ENCODE results near the gene SSC5D.
"Not testable (repeated sequence)": the region's sequence is repeated elsewhere in the genome, so short reads cannot be mapped to it uniquely, and the experiment has no call there.

SSC5D gene

DNA sequence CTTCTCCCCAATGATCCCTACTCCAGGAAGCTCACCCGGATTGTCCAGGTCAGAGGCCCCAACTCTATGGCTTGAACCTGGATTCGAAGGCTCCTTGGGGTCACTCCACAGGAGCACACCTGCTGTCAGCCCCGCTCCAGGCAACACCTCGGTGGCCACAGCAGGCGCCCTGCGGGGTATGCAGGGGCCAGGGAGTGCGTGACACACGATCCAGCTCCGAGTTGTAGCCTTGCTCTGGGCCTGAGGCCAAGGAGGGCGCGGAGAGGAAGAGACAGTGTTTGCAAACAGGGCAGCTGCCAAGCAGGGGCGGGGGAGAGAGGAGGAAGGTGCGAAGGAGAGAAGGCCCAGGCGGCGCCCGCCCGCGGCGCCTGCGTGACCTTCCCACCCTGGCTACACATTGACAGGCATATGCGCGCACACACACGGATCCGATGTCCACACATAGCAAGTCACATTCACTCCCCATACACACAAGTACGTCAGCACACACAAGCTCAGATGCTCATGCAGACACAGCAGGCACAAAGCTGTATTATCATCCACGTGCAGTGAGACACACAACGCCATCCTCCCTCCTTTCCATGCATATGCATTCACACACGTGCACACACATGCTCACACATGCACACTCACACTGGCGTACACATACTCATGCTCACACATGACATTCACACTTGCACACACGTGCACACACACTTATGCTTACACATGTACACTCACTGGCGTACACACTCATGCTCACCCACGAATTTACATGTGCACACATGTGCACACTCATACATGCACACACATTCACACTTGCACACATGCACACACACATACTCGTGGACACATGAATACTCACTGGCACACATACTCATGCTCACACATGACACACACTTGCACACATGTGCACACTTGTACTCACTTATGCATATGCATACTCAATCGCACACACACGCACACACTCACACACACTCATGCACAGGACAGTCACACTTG lies 38.3 kb downstream of the SSC5D start:
- Histone ChIP-seq H3K4me1 (ENCODE audit: control insufficient read depth, insufficient read depth, low read length) (peaks cover 23% of the 10 kb centered on the region), H3K36me3 (ENCODE audit: control insufficient read depth, insufficient read depth, low read length) (no peaks in the 10 kb centered on the region), H3K27me3 (ENCODE audit: control insufficient read depth, insufficient read depth, low read length) (peaks cover 2% of the 10 kb centered on the region; the same call in 1 of the 2 replicates), H3K27ac (ENCODE audit: low read depth, low read length) (no peak overlapping the region), H3K9me3 (ENCODE audit: control insufficient read depth, insufficient read depth, low read depth, low read length) (no peaks in the 10 kb centered on the region; the same call in 1 of the 2 replicates), H3K4me3 (ENCODE audit: low read depth, low read length) (no peak overlapping the region), H3K9ac (ENCODE audit: low read length) (no peak overlapping the region)

DNA sequence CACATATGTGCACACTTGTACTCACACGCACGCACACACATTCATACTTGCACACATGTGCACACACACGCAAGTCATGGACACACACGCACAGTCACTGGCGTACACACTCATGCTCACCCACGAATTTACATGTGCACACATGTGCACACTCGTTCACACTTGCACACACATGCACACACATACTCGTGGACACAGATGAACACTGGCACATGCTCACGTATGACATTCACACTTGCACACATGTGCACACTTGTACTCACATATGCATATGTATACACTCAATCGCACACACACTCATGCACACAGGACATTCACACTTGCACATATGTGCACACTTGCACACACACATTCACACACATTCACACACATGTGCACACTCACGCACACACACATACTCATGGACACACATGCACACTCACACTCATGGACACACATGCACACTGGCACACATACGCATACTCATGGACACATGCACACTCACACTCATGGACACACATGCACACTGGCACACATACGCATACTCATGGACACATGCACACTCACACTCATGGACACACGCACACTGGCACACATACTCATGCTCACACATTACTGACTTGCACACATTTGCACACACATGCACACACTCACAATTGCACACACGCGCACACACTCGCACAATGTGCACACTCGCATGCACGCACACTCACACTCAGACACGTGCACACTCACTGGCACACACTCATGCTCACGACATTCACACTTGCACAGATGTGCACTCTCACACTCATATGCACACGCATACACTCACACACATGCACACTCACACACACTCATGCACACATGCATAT lies 39.2 kb downstream of the SSC5D start:
- Histone ChIP-seq H3K9me3 (ENCODE audit: control insufficient read depth, insufficient read depth, low read depth, low read length) (no peaks in the 10 kb centered on the region; the same call in 1 of the 2 replicates), H3K27ac (ENCODE audit: low read depth, low read length) (no peak overlapping the region), H3K36me3 (ENCODE audit: control insufficient read depth, insufficient read depth, low read length) (no peaks in the 10 kb centered on the region), H3K27me3 (ENCODE audit: control insufficient read depth, insufficient read depth, low read length) (peaks cover 2% of the 10 kb centered on the region; the same call in 1 of the 2 replicates), H3K4me1 (ENCODE audit: control insufficient read depth, insufficient read depth, low read length) (peaks cover 23% of the 10 kb centered on the region), H3K9ac (ENCODE audit: low read length) (no peak overlapping the region), H3K4me3 (ENCODE audit: low read depth, low read length) (no peak overlapping the region)

DNA sequence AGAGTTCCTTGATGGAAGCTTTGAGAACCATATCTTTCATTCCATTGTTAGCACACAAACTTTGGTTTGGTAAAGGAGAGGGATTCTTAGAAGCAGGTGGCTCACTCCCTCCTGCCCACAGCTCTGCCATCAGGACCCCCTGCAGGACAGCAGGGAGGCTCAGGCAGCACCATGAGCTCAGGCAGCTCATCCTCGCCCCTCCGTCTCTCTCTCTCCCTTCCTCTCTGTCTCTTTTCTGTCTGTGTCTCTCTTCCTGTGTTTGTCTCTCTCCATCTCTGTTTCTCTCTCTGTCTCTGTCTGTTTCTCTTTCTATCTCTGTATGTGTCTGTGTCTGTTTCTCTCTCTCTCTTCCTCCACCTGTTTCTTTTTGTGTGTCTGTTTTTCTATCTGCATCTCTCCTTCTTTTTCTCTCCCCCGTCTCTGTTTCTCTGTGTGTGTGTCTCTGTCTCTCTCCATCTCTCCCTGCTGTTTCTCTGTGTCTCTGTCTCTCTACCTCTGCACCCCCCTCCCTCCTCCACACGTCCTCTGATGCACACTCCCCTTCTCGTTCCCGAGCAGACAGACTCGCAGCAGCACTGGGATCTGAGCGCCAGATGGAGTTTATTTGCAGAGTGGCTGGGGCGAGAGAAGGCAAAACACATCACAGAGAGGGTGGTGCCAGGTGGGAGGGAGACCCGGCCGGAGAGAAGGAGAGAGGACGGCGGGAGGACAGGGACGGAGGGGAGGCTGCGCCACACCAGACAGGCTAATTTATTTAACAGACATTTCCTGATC lies 40.0 kb downstream of the SSC5D start:
- no peaks in the 10 kb centered on the region; the same call in 1 of the 2 replicates for H3K9me3 ChIP-seq (ENCODE audit: control insufficient read depth, insufficient read depth, low read depth, low read length)
- H3K4me3 ChIP-seq (ENCODE audit: low read depth, low read length) = peak overlapping the region; percentile 25; the same call in 1 of the 2 replicates
- H3K36me3 ChIP-seq (ENCODE audit: control insufficient read depth, insufficient read depth, low read length) = no peaks in the 10 kb centered on the region
- H3K9ac ChIP-seq (ENCODE audit: low read length) = peak overlapping the region; percentile 19
- peaks cover 23% of the 10 kb centered on the region for H3K4me1 ChIP-seq (ENCODE audit: control insufficient read depth, insufficient read depth, low read length)
- peaks cover 2% of the 10 kb centered on the region; the same call in 1 of the 2 replicates for H3K27me3 ChIP-seq (ENCODE audit: control insufficient read depth, insufficient read depth, low read length)
- H3K27ac ChIP-seq (ENCODE audit: low read depth, low read length) = no peak overlapping the region

DNA sequence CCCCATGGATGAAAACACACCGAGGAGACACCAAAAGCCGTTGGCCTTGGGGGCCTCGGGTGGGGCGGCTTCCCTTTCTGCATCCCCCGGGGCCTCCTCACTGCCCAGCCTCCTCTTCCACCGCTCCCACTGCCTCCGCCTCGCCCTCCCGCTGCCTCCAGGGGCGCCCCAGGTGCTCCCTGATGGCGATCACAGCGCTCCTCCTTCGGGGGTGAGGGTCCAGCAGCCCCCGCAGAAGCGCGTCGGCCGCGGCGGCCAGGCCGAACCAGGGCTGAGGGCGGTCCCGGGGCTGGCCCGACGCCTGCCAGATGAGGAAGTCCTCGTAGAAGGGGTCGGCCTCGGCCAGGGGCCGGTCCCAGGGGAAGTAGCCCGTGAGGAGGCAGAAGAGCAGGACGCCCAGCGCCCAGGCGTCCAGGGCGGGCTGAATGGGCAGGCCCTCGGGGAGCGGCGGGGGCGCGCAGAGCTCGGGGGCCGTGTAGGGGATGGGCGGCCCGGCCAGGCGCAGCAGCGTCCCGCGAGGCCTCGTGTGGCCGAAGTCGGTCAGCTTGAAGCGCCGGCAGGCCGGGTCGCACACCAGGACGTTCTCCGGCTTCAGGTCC lies 41.5 kb downstream of the SSC5D start:
- no peak overlapping the region for H3K9ac ChIP-seq (ENCODE audit: low read length)
- no peak overlapping the region for H3K27ac ChIP-seq (ENCODE audit: low read depth, low read length)
- no peak overlapping the region for H3K4me3 ChIP-seq (ENCODE audit: low read depth, low read length)

DNA sequence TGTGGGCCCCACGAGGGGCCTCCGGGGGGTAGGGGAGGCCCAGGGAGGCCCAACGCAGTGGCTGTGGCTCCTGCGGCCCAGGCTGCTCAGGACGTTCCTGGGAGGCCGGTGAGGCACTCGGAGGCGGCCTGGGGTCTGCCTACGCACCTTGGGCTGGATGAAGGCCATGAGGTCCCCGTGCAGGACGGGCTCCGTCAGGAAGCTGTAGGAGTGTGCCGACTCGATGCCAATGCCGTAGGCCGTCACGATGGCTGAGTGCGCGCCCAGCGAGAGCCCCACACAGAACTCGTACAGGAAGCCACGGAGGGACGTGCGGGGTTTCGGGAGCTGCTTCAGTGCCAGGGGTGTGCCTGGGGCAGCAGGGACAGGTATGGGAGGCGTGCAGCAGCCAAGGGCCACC lies 42.8 kb downstream of the SSC5D start:
- Histone ChIP-seq H3K9ac (ENCODE audit: low read length) (no peak overlapping the region), H3K27me3 (ENCODE audit: control insufficient read depth, insufficient read depth, low read length) (no peaks in the 10 kb centered on the region; the same call in 1 of the 2 replicates), H3K9me3 (ENCODE audit: control insufficient read depth, insufficient read depth, low read depth, low read length) (no peaks in the 10 kb centered on the region; the same call in 1 of the 2 replicates), H3K4me3 (ENCODE audit: low read depth, low read length) (no peak overlapping the region), H3K27ac (ENCODE audit: low read depth, low read length) (no peak overlapping the region), H3K4me1 (ENCODE audit: control insufficient read depth, insufficient read depth, low read length) (peaks cover 19% of the 10 kb centered on the region), H3K36me3 (ENCODE audit: control insufficient read depth, insufficient read depth, low read length) (no peaks in the 10 kb centered on the region)

More for the DNA sequence above, 41.5 kb downstream of the SSC5D start:
- Histone ChIP-seq H3K4me1 (ENCODE audit: control insufficient read depth, insufficient read depth, low read length) (peaks cover 23% of the 10 kb centered on the region), H3K9me3 (ENCODE audit: control insufficient read depth, insufficient read depth, low read depth, low read length) (no peaks in the 10 kb centered on the region; the same call in 1 of the 2 replicates), H3K27me3 (ENCODE audit: control insufficient read depth, insufficient read depth, low read length) (no peaks in the 10 kb centered on the region; the same call in 1 of the 2 replicates), H3K36me3 (ENCODE audit: control insufficient read depth, insufficient read depth, low read length) (no peaks in the 10 kb centered on the region)

DNA sequence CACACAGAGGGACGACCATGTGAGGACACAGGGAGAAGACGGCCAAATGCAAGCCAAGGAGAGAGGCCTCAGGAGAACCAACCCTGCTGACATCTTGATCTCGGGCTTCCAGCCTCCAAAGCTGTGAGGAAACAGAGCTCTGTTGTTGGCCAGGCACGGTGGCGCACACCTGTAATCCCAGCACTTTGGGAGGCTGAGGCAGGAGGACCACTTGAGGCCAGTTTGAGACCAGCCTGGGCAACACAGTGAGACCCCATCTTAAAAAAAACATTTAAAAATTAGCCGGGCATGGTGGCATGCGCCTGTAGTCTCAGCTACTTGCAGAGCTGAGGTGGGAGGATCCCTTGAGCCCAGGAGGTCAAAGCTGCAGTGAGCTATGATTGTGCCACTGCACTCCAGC lies 46.0 kb downstream of the SSC5D start:
- H3K27me3 ChIP-seq (ENCODE audit: control insufficient read depth, insufficient read depth, low read length); H3K4me3 ChIP-seq (ENCODE audit: low read depth, low read length); H3K36me3 ChIP-seq (ENCODE audit: control insufficient read depth, insufficient read depth, low read length); H3K9ac ChIP-seq (ENCODE audit: low read length); H3K9me3 ChIP-seq (ENCODE audit: control insufficient read depth, insufficient read depth, low read depth, low read length); H3K27ac ChIP-seq (ENCODE audit: low read depth, low read length): not testable (repeated sequence)
- H3K4me1 ChIP-seq (ENCODE audit: control insufficient read depth, insufficient read depth, low read length) = peaks cover 14% of the 10 kb centered on the region

DNA sequence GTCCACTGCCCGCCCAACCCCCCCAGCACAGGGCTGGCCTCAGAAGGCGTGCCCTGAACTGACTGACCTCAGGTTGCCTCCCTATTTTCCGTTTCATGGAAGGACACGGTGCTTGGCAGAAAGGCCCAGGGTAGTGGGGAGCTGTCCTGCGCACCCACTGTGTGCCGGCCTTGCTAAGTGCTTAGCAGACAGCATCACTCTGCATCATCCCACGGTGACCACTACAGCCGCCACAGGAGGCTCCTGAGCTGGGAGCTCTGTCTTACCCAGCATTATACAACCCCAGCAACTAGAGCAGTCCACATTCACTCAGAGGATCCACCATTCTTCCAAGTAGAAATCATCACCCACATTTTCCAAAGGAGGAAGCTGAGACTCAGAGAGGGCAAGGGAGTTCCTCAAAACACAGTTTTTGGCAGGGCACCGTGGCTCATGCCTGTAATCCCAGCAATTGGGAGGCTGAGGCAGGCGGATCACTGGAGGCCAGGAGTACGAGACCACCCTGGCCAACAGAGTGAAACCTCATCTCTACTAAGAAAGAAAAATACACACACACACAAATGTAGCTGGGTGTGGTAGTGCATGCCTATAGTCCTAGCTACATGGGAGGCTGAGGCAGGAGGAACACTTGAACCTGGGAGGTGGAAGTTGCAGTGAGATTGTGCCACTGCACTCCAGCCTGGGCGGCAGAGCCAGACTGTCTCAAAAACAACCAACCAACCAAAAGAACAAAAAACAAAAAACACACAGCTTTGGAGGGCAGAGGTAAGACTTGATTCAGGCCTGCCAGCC lies 47.1 kb downstream of the SSC5D start:
- no peak overlapping the region for H3K9ac ChIP-seq (ENCODE audit: low read length)
- H3K9me3 ChIP-seq (ENCODE audit: control insufficient read depth, insufficient read depth, low read depth, low read length) = no peaks in the 10 kb centered on the region
- H3K4me1 ChIP-seq (ENCODE audit: control insufficient read depth, insufficient read depth, low read length) = peaks cover 14% of the 10 kb centered on the region
- no peaks in the 10 kb centered on the region for H3K36me3 ChIP-seq (ENCODE audit: control insufficient read depth, insufficient read depth, low read length)
- H3K27me3 ChIP-seq (ENCODE audit: control insufficient read depth, insufficient read depth, low read length) = no peaks in the 10 kb centered on the region; the same call in 1 of the 2 replicates
- no peak overlapping the region for H3K4me3 ChIP-seq (ENCODE audit: low read depth, low read length)
- H3K27ac ChIP-seq (ENCODE audit: low read depth, low read length) = no peak overlapping the region

DNA sequence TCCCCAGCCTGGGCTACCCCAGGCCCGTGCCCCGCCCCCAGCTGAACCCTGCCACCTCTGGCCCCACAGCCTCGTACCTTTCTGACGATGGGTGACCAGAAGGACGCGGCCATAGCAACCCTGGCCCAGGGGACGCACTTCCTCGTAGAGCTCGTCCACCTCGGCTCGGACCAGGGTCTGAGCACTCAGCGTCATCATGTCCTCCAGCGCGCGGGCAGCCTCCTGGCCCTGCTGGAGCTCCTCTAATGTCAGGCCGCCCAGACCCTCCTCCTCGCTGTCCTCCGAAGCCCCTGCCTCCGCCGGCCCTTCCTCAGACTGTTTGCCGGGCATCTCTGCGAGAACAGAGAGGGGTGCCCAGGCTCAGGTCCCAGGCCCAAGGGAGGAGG lies 47.7 kb downstream of the SSC5D start:
- Histone ChIP-seq H3K27me3 (ENCODE audit: control insufficient read depth, insufficient read depth, low read length) (no peaks in the 10 kb centered on the region; the same call in 1 of the 2 replicates), H3K4me1 (ENCODE audit: control insufficient read depth, insufficient read depth, low read length) (peaks cover 14% of the 10 kb centered on the region), H3K36me3 (ENCODE audit: control insufficient read depth, insufficient read depth, low read length) (no peaks in the 10 kb centered on the region), H3K9ac (ENCODE audit: low read length) (no peak overlapping the region), H3K9me3 (ENCODE audit: control insufficient read depth, insufficient read depth, low read depth, low read length) (no peaks in the 10 kb centered on the region), H3K4me3 (ENCODE audit: low read depth, low read length) (no peak overlapping the region), H3K27ac (ENCODE audit: low read depth, low read length) (no peak overlapping the region)

DNA sequence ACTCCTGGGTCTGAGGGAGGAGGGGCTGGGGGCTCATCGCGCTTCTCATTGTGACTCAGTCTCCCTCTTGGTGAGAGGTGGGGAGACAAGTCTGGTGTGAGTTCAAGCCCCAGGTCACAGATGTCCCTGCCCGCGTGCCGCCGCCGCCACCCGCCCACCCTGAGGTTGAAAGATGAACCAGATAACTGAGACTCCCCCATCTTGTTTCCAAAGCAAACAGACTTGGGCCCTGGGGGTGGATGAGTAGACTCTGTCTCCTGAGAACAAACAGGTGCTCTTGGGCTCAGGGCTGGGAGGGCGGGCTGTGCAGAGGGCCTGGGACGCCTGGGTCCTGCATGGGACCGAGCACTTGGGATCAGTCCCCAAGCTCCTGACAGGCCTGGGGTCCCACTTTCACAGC lies 48.1 kb downstream of the SSC5D start:
- peaks cover 14% of the 10 kb centered on the region for H3K4me1 ChIP-seq (ENCODE audit: control insufficient read depth, insufficient read depth, low read length)

More for the DNA sequence above, 48.1 kb downstream of the SSC5D start:
- no peaks in the 10 kb centered on the region for H3K36me3 ChIP-seq (ENCODE audit: control insufficient read depth, insufficient read depth, low read length)
- H3K9ac ChIP-seq (ENCODE audit: low read length) = no peak overlapping the region
- no peak overlapping the region for H3K4me3 ChIP-seq (ENCODE audit: low read depth, low read length)
- H3K27ac ChIP-seq (ENCODE audit: low read depth, low read length) = no peak overlapping the region
- H3K9me3 ChIP-seq (ENCODE audit: control insufficient read depth, insufficient read depth, low read depth, low read length) = no peaks in the 10 kb centered on the region
- H3K27me3 ChIP-seq (ENCODE audit: control insufficient read depth, insufficient read depth, low read length) = no peaks in the 10 kb centered on the region; the same call in 1 of the 2 replicates

All from HUES6 (cell line).